Choroid plexus epithelial cell (primary cell): ENCODE measurements around the gene GPATCH3.
"Not testable (repeated sequence)": the region's sequence is repeated elsewhere in the genome, so short reads cannot be mapped to it uniquely, and the experiment has no call there.

Source experiments
- DNase-seq: peaks from one replicate; pipeline ENCODE4 v3.0.0-alpha.2; 2010; ENCODE audit warnings: low read depth
- H3K4me3 ChIP-seq: 2 replicates; pipeline ENCODE4 v1.5.1; 2011; ENCODE audit warnings: low read depth, mild to moderate bottlenecking, control low read depth, low read length, moderate library complexity
- TF ChIP-seq, protein P1 (sequence below): conservative IDR thresholded peaks from 2 replicates; pipeline ENCODE4 v1.5.1; 2011; ENCODE audit warnings: low read depth, mild to moderate bottlenecking, control low read depth, inconsistent platforms, low read length, moderate library complexity

Gene GPATCH3

GRCh38 chr1:26853156-26853555 is 47.1 kb downstream of the GPATCH3 start:
- no peak overlapping the region for H3K4me3 ChIP-seq
- TF ChIP-seq, protein P1, sequence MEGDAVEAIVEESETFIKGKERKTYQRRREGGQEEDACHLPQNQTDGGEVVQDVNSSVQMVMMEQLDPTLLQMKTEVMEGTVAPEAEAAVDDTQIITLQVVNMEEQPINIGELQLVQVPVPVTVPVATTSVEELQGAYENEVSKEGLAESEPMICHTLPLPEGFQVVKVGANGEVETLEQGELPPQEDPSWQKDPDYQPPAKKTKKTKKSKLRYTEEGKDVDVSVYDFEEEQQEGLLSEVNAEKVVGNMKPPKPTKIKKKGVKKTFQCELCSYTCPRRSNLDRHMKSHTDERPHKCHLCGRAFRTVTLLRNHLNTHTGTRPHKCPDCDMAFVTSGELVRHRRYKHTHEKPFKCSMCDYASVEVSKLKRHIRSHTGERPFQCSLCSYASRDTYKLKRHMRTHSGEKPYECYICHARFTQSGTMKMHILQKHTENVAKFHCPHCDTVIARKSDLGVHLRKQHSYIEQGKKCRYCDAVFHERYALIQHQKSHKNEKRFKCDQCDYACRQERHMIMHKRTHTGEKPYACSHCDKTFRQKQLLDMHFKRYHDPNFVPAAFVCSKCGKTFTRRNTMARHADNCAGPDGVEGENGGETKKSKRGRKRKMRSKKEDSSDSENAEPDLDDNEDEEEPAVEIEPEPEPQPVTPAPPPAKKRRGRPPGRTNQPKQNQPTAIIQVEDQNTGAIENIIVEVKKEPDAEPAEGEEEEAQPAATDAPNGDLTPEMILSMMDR: peak; percentile 89
- peak; percentile 82 for DNase-seq

DNA sequence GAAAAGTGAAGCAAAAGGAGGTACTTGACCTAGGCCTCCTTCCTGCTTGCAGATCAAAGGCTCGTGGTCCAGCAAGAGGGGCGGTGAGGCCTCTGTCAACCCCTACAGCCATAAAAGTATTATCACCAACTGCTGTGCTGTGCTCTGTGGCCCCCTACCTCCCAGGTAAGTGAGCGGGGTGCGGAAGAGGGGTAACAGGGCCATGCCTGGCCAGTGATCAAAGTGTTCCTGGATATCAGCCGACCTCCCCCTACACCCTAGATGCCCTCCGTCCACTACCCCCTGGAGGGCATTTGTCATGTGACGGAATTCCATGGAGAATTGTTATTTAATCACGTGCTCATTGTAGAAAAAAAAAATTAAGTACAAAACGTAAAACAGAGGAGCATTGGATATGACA is 47.6 kb downstream of the GPATCH3 start:
- TF ChIP-seq, protein P1: no peak
- no peak for DNase-seq
- H3K4me3 ChIP-seq: no peak overlapping the region

DNA sequence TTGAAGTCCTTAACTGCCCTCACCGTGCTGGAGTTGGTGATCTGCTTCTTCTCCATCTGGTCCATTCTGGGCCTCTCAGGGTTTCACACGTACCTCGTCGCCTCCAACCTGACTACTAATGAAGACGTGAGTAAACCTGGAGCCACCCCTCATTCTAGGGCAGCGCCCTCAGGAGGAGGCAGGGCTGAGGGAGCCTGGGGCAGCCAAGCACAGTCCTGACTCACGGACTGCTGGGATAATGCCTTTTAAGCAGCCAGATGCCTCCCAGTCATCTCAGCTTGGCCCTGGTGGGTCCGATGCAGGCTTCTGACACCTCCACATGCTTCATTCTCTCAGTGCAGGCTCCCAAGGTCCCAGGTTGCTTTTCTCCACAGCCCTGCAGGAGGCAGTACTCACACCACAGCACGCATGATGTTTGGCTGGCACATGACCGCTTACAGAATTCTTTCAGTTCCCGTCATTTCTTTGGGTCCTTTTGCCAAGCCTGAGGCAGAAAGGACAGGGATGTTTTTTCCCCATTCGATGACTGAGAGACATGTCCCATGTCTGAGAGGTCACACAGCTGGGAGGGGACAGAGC is 49.1 kb downstream of the GPATCH3 start:
- TF ChIP-seq, protein P1: peak; percentile 31
- H3K4me3 ChIP-seq: no peak overlapping the region
- DNase-seq: no peak

DNA sequence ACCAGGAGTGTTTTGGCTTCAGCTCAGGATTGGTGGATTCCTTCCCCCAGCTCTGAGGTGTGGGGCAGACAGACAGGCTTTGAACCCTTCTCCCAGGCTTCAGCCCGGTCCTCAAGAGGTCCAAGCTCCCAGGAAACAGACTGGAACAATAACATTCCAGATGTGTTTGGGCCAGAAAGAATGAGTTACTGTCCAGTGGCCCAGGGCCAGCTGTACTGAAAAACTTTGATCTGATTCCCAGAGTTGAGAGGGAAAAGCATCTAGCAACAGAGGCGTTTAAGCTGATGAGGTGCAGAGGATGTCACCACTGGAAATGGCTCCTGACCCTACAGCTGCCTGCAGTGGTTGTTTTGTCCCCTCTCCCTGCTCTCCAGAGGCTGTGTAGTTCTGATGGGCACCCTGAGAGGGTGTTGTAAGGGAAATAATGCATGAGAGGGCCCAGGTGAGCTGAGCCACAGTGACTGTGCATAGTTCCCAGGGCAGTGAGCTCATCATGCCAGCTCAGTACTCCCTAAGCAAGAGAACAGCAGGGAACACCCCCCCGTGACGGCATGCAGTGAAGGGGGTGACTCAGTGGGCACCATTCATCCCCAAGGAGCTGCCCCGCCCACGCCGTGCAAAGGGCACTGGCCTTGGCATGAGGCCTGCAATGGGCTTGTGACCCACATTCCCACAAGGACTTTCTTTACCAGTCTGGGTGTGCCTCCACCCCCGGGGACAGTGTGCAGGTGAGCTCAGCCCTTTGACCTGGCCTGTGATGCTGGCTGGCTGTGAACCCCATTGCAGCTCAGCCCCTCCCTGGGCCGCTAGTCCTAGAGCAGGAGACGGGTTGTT is 51.1 kb downstream of the GPATCH3 start:
- no peak overlapping the region for H3K4me3 ChIP-seq
- peak; percentile 41 for DNase-seq
- TF ChIP-seq, protein P1: no peak

DNA sequence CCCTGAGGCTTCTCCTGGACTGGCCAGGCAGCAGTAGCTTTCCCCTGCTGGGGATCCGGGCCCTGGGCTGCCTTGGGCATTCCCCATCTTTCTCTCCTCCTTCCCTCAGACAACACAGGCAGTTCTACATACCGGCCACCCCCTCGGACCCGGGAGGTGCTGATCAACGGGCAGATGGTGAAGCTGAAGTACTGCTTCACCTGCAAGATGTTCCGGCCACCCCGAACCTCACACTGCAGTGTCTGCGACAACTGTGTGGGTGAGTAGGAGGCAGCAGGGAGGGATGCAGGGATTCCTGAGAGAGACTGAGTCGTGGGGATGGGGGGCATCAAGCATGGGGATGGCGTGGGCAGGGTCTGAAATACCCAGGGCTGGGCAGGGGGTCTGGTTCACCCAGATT is 51.8 kb downstream of the GPATCH3 start:
- TF ChIP-seq, protein P1: no peak
- no peak for DNase-seq
- no peak overlapping the region for H3K4me3 ChIP-seq

GRCh38 chr1:26847826-26848225 is 52.4 kb downstream of the GPATCH3 start:
- DNase-seq, H3K4me3 ChIP-seq: not testable (repeated sequence)

- DNase-seq: no peak
- no peak overlapping the region for H3K4me3 ChIP-seq
- TF ChIP-seq, protein P1: no peak
Measured at GRCh38 chr1:26844424-26845196, 55.7 kb downstream of the GPATCH3 start.
